IMR-90 (cell line): ENCODE measurements around the gene ASPN. TPM values are rescaled to one million over a fixed set of nuclear protein-coding genes. Genes with fewer than 3 reads are reported as not detected.

Experiments
- ATAC-seq: fragments of 200-7000 bp; cut with Tn5 transposase; 2 replicates; pipeline ENCODE4 v1.9.1; 2020; ENCODE audit warnings: low read depth, mild to moderate bottlenecking, moderate library complexity
- BruUV-seq: library from RNA; stranded (reverse); fragments of 400-500 nt; replicated peaks from 2 replicates; lab custom pipeline; 2021; lab: Mats Ljungman, UMichigan
- CTCF ChIA-PET: fragments of 300-600 bp; formaldehyde crosslinking; extraction: SDS; loops from one replicate; lab custom pipeline; 2021; ENCODE audit warnings: antibody characterized with exemption; lab: Yijun Ruan, JAX
- POLR2A ChIA-PET: fragments of 300-600 bp; sonication (Branson Sonifier 250); formaldehyde crosslinking; loops from one replicate; lab custom pipeline; 2022; ENCODE audit warnings: antibody characterized with exemption; ENCODE audit not compliant: unreplicated experiment; lab: Charles Lee
- DNase-seq: peaks from one replicate; pipeline ENCODE4 v3.0.0; 2013
- H2AFZ ChIP-seq: replicated peaks from 2 replicates; pipeline ENCODE3; 2013; ENCODE audit warnings: low read length, mild to moderate bottlenecking; ENCODE audit not compliant: poor library complexity
- H2AK5ac ChIP-seq: 2 replicates; pipeline ENCODE4 v1.6.1; 2013; ENCODE audit warnings: low read depth, low read length, inconsistent platforms
- H2AK9ac ChIP-seq: replicated peaks from 2 replicates; pipeline ENCODE3; 2013; ENCODE audit warnings: mild to moderate bottlenecking, low read depth, low read length, moderate library complexity; ENCODE audit not compliant: poor library complexity
- H2BK120ac ChIP-seq: 2 replicates; pipeline ENCODE4 v1.6.1; 2013; ENCODE audit warnings: low read depth, low read length, inconsistent platforms
- H2BK15ac ChIP-seq: 3 replicates; pipeline ENCODE4 v1.6.1; 2013; ENCODE audit warnings: low read depth, low read length, inconsistent platforms
- H2BK20ac ChIP-seq: 2 replicates; pipeline ENCODE4 v1.6.1; 2013; ENCODE audit warnings: low read depth, mild to moderate bottlenecking, inconsistent platforms, low read length, moderate library complexity
- H2BK5ac ChIP-seq: 2 replicates; pipeline ENCODE4 v1.6.1; 2013; ENCODE audit warnings: mild to moderate bottlenecking, low read depth, low read length, inconsistent platforms; ENCODE audit not compliant: poor library complexity, severe bottlenecking
- H3K14ac ChIP-seq: replicated peaks from 2 replicates; pipeline ENCODE4 v1.6.1; 2013; ENCODE audit warnings: low read depth, low read length, inconsistent platforms
- H3K18ac ChIP-seq: 2 replicates; pipeline ENCODE4 v1.6.1; 2013; ENCODE audit warnings: low read depth, low read length, control low read depth
- H3K23ac ChIP-seq: 2 replicates; pipeline ENCODE4 v1.6.1; 2013; ENCODE audit warnings: low read depth, low read length, inconsistent platforms
- H3K27ac ChIP-seq: 2 replicates; pipeline ENCODE4 v1.5.1; 2013; ENCODE audit warnings: mild to moderate bottlenecking, control low read depth, low read length; ENCODE audit not compliant: insufficient read depth
- H3K27me3 ChIP-seq: 2 replicates; pipeline ENCODE4 v1.6.1; 2013; ENCODE audit warnings: low read length; ENCODE audit not compliant: control insufficient read depth, insufficient read depth
- H3K36me3 ChIP-seq: 2 replicates; pipeline ENCODE4 v1.6.1; 2013; ENCODE audit warnings: low read length, mixed read lengths; ENCODE audit not compliant: control insufficient read depth, insufficient read depth
- H3K4ac ChIP-seq: 2 replicates; pipeline ENCODE4 v1.6.1; 2013; ENCODE audit warnings: low read depth, low read length, inconsistent platforms
- H3K4me1 ChIP-seq: 2 replicates; pipeline ENCODE4 v1.6.1; 2013; ENCODE audit warnings: low read length, mixed read lengths; ENCODE audit not compliant: control insufficient read depth, insufficient read depth
- H3K4me2 ChIP-seq: 2 replicates; pipeline ENCODE4 v1.6.1; 2013; ENCODE audit warnings: low read depth, mild to moderate bottlenecking, control low read depth, low read length, moderate library complexity
- H3K4me3 ChIP-seq: 2 replicates; pipeline ENCODE4 v1.5.1; 2013; ENCODE audit warnings: low read depth, mild to moderate bottlenecking, control low read depth, low read length, moderate library complexity; ENCODE audit not compliant: insufficient read depth
- H3K56ac ChIP-seq: 2 replicates; pipeline ENCODE4 v1.6.1; 2013; ENCODE audit warnings: low read length, inconsistent platforms; ENCODE audit not compliant: insufficient read depth; ENCODE audit errors: extremely low read depth
- H3K79me1 ChIP-seq, 2 experiments: 2 replicates each; pipeline ENCODE4 v1.6.1; 2013; ENCODE audit warnings: low read length in 2 of 2, inconsistent platforms in 1 of 2, low read depth in 1 of 2
- H3K9ac ChIP-seq: 2 replicates; pipeline ENCODE4 v1.6.1; 2013; ENCODE audit warnings: low read depth, low read length, control low read depth
- H3K9me1 ChIP-seq: 2 replicates; pipeline ENCODE4 v1.6.1; 2013; ENCODE audit warnings: low read length, inconsistent platforms; ENCODE audit not compliant: insufficient read depth
- H3K9me3 ChIP-seq: 2 replicates; pipeline ENCODE4 v1.6.1; 2013; ENCODE audit warnings: low read length; ENCODE audit not compliant: control insufficient read depth, insufficient read depth
- H4K20me1 ChIP-seq: 2 replicates; pipeline ENCODE4 v1.6.1; 2013; ENCODE audit warnings: low read length, inconsistent platforms; ENCODE audit not compliant: insufficient read depth
- H4K5ac ChIP-seq: 2 replicates; pipeline ENCODE4 v1.6.1; 2013; ENCODE audit warnings: mild to moderate bottlenecking, low read depth, low read length, control low read depth
- H4K8ac ChIP-seq, 2 experiments: 2 replicates each; pipeline ENCODE4 v1.6.1; 2013; ENCODE audit warnings: low read depth in 2 of 2, low read length in 2 of 2, control low read depth in 1 of 2, inconsistent platforms in 1 of 2
- H4K91ac ChIP-seq: 2 replicates; pipeline ENCODE4 v1.6.1; 2013; ENCODE audit warnings: low read depth, low read length, inconsistent platforms; ENCODE audit not compliant: insufficient read depth
- BHLHE40 ChIP-seq: fragments of 150-350 bp; IDR thresholded peaks from 2 replicates; pipeline ENCODE4 v1.6.1; 2016; ENCODE audit warnings: mild to moderate bottlenecking, low read depth, low read length
- MAFK ChIP-seq: IDR thresholded peaks from 2 replicates; pipeline ENCODE4 v1.6.1; 2012; ENCODE audit warnings: low read depth, low read length, improper control_type of control experiment
- MAZ ChIP-seq: IDR thresholded peaks from 2 replicates; pipeline ENCODE4 v1.6.1; 2012; ENCODE audit warnings: low read depth, mild to moderate bottlenecking, low read length, improper control_type of control experiment, moderate library complexity, borderline replicate concordance
- POLR2A ChIP-seq: IDR thresholded peaks from 2 replicates; pipeline ENCODE4 v1.6.1; 2012; ENCODE audit warnings: mild to moderate bottlenecking, low read depth, low read length
- RAD21 ChIP-seq: IDR thresholded peaks from 2 replicates; pipeline ENCODE4 v1.6.1; 2012; ENCODE audit warnings: low read length, improper control_type of control experiment
- WGBS, 2 experiments: methylation state at CpG; one replicate each; pipeline versions ENCODE4 v1.1.5 to v1.1.7; 2013; ENCODE audit warnings: missing lambda C conversion rate in 2 of 2; ENCODE audit not compliant: insufficient read length in 1 of 2; ENCODE audit errors: extremely low coverage in 2 of 2; 5-methylcytosine and 5-hydroxymethylcytosine counted together
- dilution Hi-C: fragments of 300-500 bp; cut with HindIII; formaldehyde crosslinking; loops from one replicate; pipeline ENCODE4 v1.14.3; 2018; ENCODE audit warnings: low sequenced_read_pairs; ENCODE audit not compliant: unreplicated experiment
- in situ Hi-C: fragments of 300-500 bp; cut with MboI; formaldehyde crosslinking; loops from 3 replicates; pipeline ENCODE4 v1.14.3; 2019; ENCODE audit warnings: low sequenced_read_pairs, inconsistent platforms, mixed read lengths
- intact Hi-C: fragments of 100-400 bp; cut with micrococcal nuclease; formaldehyde crosslinking; loops from 2 replicates; pipeline ENCODE4 v1.10.0; 2022
- polyA plus RNA-seq, 3 experiments: library from polyadenylated mRNA; depleted of rRNA; stranded (reverse); fragments of >200 nt; gene quantifications; 2 replicates each; pipeline ENCODE4 v1.2.3, GENCODE V29; 2012; ENCODE audit warnings: low replicate concordance in 1 of 3
- total RNA-seq: library from RNA; depleted of rRNA; stranded (reverse); fragments of >200 nt; gene quantifications from 2 replicates; pipeline ENCODE4 v1.2.3, GENCODE V29; 2012

The ASPN gene
- total and polyA plus RNA-seq, 2 of the 4 experiments (the other 2 are of a cell fraction): under 0.01 to 0.09 TPM

DNA sequence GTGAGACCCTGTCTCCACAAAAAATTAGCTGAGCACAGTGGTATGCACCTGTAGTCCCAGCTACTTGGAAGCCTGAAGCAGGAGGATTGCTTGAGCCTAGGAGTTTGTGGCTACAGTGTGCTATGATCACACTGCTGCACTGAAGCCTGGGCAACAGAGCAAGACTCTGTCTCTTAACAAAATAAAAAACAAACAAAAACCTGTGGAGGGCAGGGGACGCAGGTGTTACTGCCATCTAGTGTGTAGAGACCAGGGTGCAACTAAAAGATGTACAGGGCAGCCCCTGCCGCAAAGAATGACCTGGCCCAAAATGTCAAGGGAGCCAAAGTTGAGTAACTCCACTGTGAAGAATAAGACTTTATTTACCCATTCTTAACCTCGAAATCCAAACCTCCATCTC is 27.1 kb downstream of the ASPN start:
- no peak overlapping the region for H4K8ac ChIP-seq
- TF ChIP-seq BHLHE40 (no peak), MAZ (no peak), POLR2A (no peak), RAD21 (no peak), MAFK (no peak)
- H3K27me3 ChIP-seq: no peaks in the 10 kb centered on the region
- no peak overlapping the region for H2AFZ ChIP-seq
- H4K20me1 ChIP-seq: no peaks in the 10 kb centered on the region
- H3K27ac ChIP-seq: no peak overlapping the region
- H3K36me3 ChIP-seq: no peaks in the 10 kb centered on the region
- no peak overlapping the region for H4K5ac ChIP-seq
- dilution Hi-C loops (no loop called here), intact Hi-C loops (no loop called here), in situ Hi-C loops (no loop called here)
- H4K91ac ChIP-seq: no peak overlapping the region
- H2BK120ac ChIP-seq: no peak overlapping the region
- no peaks in the 10 kb centered on the region for H3K4me1 ChIP-seq
- DNase-seq (no peak), ATAC-seq (no peak)
- POLR2A ChIA-PET: no interaction called here
- no peak overlapping the region for H2BK20ac ChIP-seq
- H3K4me3 ChIP-seq: no peak overlapping the region
- no peak overlapping the region for H2BK15ac ChIP-seq
- H2BK5ac ChIP-seq: no peak overlapping the region
- H3K9me3 ChIP-seq: no peaks in the 10 kb centered on the region
- no peaks in the 10 kb centered on the region for H3K79me1 ChIP-seq
- WGBS, 2 experiments: no CpG with 5 or more reads among the region's 3 CpGs
- no peak overlapping the region for H3K56ac ChIP-seq
- H2AK9ac ChIP-seq: no peak overlapping the region
- H3K18ac ChIP-seq: no peak overlapping the region
- H3K9ac ChIP-seq: no peak overlapping the region
- no peak overlapping the region for H3K4ac ChIP-seq
- no peak overlapping the region for H3K4me2 ChIP-seq
- BruUV-seq: no TSS peak
- H3K14ac ChIP-seq: no peak overlapping the region
- no peak overlapping the region for H2AK5ac ChIP-seq
- H3K9me1 ChIP-seq: peaks cover 6% of the 10 kb centered on the region; the same call in 1 of the 2 replicates
- H3K23ac ChIP-seq: no peak overlapping the region
- CTCF ChIA-PET: no interaction called here
